Fibroblast of skin of right biceps (primary cell): Measurements from ENCODE around the gene STARD10.

Experiments
- DNase-seq: peaks from one replicate; pipeline ENCODE4 v3.0.0-alpha.2; 2013

Gene STARD10

GRCh38 chr11:72779495-72780128, 14.2 kb downstream of the STARD10 start:
- no peak for DNase-seq

- no peak for DNase-seq
Measured at GRCh38 chr11:72778535-72779494, 15.0 kb downstream of the STARD10 start.

GRCh38 chr11:72777755-72778278, 16.0 kb downstream of the STARD10 start:
- DNase-seq, result no peak

GRCh38 chr11:72776844-72777754, 16.7 kb downstream of the STARD10 start:
- DNase-seq, result no peak

GRCh38 chr11:72776117-72776843, 17.6 kb downstream of the STARD10 start:
- DNase-seq, result no peak

- no peak for DNase-seq
Measured at GRCh38 chr11:72775288-72776110, 18.3 kb downstream of the STARD10 start.

- no peak for DNase-seq
Measured at GRCh38 chr11:72774499-72774898, 19.3 kb downstream of the STARD10 start.

- DNase-seq, result peak; percentile 34
Measured at GRCh38 chr11:72773696-72774095, 20.2 kb downstream of the STARD10 start.

- peak; percentile 92 for DNase-seq
Measured at GRCh38 chr11:72773291-72773690, 20.6 kb downstream of the STARD10 start.

GRCh38 chr11:72772059-72772458, 21.8 kb downstream of the STARD10 start:
- no peak for DNase-seq

GRCh38 chr11:72771507-72771906, 22.3 kb downstream of the STARD10 start:
- peak; percentile 85 for DNase-seq

- DNase-seq, result no peak
Measured at GRCh38 chr11:72770799-72771198, 23.0 kb downstream of the STARD10 start.

GRCh38 chr11:72769680-72770079, 24.2 kb downstream of the STARD10 start:
- DNase-seq, result no peak

GRCh38 chr11:72768581-72768980, 25.3 kb downstream of the STARD10 start:
- no peak for DNase-seq

- no peak for DNase-seq
Measured at GRCh38 chr11:72767203-72768062, 26.4 kb downstream of the STARD10 start.

GRCh38 chr11:72766152-72766902, 27.5 kb downstream of the STARD10 start:
- no peak for DNase-seq

- no peak for DNase-seq
Measured at GRCh38 chr11:72764503-72764902, 29.3 kb downstream of the STARD10 start.

- DNase-seq, result no peak
Measured at GRCh38 chr11:72763823-72764222, 30.0 kb downstream of the STARD10 start.

GRCh38 chr11:72762641-72763304, 31.1 kb downstream of the STARD10 start:
- DNase-seq, result no peak
